SKM-1 treated with dmso at 0.1 percent for 144 hours (cell line): ENCODE data around the gene ASPRV1.

Experiments used
- DNase-seq: peaks from one replicate; lab custom pipeline; 2025; ENCODE audit not compliant: unreplicated experiment; lab: John Stamatoyannopoulos, UW

Gene ASPRV1

DNA sequence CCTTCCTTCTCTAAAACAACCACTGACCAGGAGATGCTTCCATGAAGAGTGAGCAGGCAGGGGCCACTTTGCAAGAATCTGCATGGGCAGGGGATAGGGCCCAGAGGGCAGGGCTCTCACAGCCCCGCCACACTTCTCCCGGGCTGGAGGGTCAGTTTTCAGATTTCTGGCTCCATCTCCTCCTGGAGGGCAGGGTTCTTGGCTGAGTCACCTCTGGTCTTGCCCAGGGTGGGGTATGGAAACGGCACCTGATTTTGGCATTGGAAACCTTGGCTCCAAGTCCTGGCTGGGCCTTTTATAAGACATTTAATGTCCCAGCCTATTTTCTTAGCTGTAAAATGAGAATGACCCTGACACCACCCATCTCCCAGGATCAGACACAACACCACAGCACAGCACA, 27.6 kb upstream of the ASPRV1 start:
- DNase-seq: no peak

DNA sequence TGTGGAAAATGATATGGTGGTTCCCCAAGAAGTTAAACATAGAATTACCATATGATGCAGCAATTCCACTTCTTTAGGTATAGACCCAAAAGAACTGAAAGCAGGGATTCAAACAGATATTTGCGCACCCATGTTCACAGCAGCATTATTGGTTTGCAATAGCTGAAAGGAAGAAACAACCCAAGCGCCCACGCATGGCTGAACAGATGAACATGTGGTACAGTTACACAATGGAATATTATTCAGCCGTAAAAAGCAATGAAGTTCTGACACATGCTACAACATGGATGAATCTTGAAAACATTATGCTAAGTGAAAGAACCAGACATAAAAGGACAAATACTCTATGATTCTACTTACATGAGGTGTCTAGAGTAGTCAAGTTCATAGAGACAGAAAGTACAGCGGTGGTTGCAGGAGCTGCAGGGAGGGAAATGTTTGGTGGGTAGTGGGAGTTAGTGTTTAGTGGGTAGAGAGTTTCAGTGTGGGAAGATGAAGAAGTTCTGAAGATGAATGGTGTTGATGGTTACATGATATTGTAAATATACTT, 26.7 kb upstream of the ASPRV1 start:
- no peak for DNase-seq

DNA sequence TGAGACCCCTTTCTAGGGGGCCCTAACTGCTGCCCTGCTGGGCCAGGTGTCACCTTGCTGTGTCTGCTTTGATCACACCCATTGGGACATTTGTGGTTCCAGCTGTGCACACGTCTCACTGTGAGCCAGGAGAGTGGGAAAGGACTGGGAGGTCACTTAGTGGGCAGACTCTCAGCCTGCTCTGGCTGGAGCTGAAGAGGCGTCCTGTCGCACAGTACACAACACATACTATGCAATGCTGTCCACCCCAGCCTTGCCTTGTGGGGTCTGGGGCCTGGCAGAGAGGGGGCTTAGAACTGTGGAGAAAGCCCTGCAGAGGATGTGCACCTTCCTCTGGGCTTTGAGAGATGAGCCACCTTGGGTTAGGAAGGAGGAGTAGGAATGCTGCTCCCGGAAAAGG, 25.3 kb upstream of the ASPRV1 start:
- no peak for DNase-seq

DNA sequence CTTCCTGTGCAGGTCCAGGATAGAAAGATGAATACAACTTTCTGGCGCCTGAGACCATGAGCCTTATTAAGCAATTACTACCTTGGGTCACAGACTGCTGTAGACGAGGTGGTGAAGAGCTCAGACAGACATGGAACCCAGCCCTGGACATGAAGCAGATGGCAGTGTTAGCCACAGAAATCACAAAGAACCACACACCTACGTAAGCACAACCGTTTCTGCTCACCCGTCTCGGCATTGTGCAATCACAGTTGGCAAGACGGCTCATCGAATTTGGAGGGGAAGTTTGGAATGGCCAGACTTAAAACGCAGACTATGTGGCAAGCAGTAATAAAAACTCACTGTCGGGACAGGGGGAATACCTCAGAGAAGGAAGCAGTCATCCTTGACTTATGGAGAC, 24.3 kb upstream of the ASPRV1 start:
- DNase-seq: peak; percentile 96

DNA sequence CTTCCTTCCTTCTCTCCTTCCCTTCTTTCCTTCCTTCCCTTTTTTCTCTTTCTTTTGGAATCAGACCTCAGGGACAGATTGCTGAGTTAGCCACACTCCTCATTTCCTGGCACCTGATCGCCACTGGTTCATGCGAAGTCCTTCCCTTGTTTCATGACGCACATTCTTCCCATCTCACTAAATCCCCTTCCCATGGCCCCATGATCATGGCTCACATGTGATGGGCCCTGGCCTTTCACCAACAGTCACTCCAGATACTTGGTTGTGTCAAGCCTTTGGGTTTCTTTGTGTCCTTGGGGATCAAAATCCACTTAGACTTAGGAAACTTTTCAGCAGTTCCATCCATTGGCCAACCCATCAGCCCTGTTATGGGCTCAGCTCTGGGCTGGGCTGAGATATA, 23.8 kb upstream of the ASPRV1 start:
- no peak for DNase-seq

DNA sequence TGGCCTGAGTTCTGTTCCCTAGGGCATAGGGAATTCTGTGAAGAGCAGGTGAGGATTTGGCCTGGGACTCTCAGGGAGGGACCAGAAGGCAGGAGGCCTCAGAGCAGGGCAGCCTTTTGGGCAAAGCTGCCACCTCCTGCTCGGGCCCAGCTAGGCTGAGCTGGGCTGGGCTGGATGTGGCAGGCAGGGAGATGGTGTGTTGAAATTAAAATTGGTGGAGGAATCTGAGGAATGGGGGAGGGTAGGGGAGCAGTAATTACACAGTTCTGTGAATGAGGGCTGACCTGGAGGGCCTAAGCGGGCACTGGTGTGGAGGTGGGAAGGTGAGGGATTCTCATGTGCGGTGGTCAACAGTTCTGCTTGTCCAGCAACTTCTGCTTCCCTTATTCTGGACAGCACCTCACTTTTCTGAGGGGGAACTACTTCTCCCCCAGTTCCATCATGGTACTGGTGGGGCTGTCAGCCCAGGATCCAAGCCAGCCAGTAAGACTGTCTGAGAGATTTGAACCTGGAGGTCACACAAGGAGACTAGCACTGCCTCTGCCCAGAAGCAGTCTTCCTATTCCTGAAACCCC, 22.0 kb upstream of the ASPRV1 start:
- no peak for DNase-seq

DNA sequence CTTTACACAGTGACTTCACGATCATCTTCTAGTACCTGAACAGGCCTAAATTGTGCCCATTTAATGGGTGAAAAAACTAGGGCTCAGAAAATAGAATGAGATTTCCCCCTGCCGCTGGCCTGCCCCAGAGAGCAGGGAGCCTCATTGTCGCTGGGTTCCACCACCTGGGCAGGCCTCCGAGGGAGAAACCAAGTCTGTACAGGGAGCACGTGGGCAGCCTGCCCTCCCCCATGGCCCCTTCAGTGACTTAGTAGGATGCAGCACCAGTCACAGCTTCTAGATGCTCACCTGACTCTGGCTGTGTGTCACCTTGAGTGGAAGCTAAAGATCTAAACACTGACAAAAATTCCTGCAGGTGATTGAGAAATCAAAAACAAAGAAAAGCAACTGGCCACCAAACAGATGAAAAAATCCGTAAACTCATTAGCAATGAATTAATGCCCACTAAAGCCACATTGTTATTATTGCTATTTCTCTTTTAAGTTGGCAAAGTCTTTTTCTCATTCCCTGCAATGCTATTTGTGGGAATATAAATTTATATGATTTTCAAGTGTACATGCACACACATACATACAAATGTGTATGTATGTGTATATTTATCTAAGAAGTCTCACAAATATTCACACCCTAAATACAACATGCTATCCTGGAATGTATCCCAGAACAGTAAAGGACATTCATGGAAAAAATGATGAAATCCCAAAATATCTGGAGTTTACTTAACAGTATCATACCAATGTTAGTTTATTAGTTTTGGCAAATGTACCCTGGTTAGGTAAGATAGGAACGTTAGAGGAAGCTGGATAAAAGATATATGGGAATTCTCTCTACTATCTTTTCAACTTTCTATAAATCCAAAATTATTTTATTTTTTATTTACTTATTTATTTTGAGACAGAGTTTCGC, 18.7 kb upstream of the ASPRV1 start:
- DNase-seq: no peak

DNA sequence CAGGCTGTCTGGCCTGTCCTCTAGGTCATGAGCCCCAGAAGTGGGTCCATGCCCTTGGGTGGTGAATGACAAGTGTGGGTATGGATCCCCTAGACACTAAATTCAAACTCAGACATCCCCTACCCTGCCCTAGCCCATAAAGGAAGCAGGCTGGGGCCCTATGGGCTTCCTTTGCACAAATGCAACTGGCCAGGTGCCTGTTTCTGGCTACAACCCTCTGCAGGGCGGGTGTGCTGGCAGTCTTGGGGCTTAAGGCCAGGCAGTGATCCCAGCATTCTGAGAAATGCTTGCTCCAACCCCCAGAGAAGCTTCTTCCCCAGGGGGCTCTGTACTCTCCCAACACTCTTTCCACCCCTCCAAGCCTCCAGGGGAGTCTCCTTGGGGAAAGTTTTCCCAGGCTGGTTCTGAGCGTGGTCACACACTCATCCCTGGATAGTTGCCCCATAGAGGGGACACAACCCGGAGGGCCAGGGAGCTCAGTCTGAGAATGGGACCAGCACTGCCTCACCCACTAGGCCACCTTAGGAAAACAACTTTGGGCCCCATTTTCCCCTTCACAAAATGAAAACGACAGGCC, 16.6 kb upstream of the ASPRV1 start:
- DNase-seq: no peak

DNA sequence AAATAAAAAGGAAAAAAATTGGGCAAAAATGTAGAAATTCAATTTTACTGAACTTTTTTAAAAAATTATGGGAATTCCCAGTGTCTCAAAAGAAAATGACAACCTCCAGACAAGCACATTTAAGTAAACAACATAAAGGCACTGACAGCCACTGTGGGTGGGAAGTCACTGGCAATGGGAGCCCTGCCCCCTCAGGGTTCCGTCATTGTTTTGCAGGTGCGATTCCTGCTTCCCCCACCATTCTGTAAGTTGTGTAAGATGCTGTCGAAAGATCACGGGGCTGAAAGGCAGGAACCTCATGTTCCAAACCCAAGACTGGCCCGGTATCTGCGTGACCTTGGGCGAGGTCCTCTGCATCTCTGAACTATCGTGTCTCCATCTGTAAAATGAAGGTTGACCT, 15.8 kb upstream of the ASPRV1 start:
- DNase-seq: no peak

DNA sequence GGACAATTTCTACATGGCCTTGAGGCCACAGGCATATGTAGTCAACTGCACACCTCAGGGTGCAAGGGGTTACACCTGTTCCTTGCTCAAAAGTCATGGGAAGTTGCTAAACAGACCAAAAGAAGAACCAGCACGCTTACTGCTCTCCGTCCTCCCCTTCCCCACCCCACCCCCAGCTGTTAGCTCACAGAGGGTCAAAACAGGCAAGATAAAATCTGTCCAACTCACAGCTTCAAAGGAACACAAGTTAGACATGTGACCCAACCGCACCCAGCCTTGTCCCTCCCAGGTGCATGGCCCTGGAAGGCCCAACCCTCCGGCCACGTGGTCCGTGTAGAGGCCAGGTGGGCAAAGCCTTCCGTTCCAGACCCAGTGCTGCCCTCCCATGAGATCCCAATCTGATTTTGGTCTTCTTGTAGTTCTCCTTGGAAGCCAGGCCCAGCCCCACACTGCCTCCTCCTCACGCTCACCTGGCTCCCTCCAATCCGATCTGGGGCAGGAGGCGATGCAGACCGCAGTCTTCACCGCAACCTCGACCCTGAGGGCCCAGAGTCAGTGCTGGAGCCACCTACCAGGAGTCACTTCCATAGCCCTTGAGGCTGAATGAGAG, 14.5 kb upstream of the ASPRV1 start:
- peak; percentile 39 for DNase-seq

DNA sequence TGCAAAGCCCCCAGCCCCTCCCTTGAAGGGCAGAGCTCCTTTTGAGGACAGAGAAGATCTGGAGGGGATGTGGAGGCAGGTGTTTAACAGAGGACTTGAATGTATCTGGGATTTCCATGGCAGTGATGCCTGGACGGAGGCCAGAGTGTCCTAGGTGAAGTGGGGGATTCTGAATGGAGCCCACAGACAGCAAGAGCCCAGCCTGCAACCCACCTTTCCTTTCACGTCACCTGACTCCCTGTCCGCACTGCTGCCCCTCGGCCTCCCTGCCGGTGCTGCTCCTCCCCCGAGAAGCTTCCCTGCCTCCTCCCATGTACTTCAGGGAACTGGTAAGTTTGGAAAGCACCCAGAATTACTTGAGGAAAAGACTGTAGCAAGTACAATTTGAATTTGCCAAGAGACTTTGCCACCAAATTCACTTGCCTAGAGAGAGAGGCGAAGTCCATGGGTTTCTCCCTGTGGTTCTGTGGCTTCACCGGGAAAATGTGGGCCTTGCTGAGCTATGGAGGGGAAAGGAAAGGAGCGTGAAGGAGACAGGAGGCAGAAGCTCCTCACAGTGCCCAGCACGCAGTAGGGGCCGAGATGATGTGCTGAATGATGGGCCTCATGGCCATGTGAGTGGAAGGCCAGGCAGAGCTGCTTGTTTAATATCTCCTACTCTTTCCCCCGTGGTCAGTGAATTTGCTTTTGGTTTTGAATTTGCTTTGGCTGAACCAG, 13.9 kb upstream of the ASPRV1 start:
- DNase-seq: no peak

DNA sequence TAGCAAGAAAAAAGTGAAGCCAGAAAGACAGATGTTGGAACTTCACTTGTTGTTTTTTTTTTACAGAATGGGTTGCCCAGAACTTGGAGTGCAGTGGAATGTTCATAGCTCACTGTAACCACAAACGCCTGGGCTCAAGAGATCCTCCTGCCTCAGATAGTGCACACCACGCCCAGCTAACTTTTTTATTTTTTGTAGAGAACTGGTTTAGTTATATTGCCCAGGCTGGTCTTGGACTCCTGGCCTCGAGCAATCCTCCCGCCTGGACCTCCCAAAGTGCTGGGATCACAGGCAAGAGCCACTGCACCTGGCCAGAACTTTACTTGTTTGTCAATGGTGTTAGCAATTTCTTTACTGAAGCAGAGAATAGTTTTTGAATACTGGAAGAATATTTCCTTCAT, 11.9 kb upstream of the ASPRV1 start:
- no peak for DNase-seq

DNA sequence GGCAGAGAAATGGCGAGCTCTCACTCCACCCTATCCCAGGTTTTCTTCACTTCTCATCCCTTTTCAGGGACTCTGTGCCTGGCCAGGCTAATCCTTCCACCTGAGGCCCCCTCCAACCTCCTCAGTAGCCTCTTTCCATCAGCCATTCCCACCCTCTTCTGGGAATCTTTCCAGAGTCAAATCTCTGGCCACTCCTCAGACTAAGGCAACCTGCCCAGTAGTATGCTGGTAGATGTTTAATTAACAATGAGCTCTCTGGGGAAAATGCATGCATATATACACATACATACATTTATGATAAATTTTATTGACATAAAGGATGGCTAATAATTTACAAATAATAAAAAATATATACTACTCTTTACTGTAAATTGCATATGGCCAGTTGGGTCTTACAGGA, 11.4 kb upstream of the ASPRV1 start:
- no peak for DNase-seq

DNA sequence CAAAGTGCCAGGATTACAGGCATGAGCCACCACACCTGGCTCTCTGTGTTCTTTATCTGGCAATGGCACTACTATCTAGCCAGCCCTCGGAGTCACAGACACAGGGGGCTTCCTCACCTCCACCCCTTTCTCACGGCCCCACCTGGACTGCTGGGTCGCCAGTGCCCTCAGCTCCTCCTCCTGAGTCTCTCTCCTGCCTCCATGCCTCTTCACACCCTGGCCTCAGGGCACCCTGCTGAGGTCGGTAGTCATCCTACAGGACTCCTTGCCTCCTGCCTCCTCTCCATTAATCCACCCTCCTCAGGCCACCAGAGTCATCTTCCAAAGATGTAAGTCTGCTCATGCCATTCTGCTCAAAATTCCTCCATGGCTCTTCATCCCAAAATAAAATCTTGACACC, 8.6 kb upstream of the ASPRV1 start:
- DNase-seq: no peak

DNA sequence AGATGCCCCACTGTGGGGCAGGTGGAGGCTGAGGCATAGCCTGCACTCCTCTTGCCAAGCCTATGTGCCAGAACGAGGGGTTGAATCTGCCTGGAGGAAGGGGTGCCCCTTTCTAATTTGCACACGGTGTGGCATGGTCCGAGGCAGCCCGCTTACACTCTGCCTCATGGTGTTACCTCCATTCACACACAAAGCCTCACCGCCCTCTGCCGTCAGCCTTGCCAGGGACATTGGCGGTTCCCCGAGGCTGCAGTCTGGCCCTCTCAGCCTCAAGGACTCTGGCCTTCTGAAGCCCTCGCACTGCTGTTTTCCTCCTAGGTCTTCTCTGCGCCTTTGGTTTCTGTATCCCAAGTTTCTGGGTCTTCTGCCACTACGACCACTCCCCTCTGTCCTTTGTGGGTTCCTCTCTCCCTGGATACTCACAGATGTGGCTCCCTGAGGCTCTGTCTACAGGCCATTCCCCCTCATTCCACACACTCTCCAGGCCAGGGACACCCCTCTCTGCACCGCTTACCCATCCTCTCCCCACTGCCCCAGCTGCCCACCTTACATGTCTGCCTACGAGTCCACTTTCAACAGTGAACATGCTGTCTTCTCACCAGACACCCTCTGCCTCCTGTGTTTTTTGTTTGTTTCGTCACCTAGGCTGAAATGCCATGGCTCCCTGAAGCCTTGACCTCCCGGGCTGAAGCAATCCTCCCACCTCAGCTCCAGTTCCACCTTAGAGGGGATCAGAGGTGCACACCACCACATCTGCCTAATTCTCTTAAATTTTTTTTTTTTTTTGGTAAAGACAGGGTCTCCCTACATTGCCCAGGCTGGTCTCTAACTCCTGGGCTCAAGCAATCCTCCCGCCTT, 7.9 kb upstream of the ASPRV1 start:
- DNase-seq: no peak

DNA sequence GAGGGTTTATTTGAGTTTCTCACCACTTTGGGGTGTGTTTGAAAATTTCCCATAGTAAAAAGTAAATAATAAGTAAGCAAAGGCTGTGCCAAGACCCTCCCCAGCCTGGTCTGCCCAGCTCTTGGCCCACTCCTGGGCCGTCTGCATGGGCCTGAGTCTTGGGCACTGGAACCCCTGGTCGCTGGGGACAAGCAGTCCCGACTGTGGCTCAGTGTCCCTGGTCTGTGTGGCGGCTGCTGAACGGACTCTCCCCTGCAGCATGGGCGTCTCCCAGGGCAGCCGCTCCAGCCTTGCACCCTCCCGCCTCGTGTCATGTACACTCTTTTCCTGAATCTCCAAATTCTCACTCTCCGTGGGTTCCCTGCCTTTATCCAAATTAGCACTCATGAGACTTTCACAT, 7.2 kb upstream of the ASPRV1 start:
- DNase-seq: no peak

DNA sequence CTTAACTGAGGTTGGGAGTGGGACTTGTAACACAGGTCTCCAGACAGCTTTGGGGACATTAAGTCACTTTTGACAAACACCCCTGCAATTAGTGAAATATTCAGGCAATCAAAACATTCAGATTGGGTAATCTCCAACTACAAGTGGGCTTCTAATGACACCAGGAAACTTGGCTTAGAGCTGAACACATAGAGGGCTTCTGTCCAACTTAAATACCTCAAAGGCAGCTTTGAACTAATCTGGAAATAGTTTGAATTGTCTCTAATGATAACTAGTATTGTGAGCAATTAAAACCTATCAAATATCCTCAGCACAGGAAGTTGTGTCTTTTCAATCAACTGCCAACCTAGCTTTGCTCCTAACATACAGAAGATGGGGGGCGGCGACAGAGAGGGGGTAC, 5.1 kb upstream of the ASPRV1 start:
- no peak for DNase-seq

DNA sequence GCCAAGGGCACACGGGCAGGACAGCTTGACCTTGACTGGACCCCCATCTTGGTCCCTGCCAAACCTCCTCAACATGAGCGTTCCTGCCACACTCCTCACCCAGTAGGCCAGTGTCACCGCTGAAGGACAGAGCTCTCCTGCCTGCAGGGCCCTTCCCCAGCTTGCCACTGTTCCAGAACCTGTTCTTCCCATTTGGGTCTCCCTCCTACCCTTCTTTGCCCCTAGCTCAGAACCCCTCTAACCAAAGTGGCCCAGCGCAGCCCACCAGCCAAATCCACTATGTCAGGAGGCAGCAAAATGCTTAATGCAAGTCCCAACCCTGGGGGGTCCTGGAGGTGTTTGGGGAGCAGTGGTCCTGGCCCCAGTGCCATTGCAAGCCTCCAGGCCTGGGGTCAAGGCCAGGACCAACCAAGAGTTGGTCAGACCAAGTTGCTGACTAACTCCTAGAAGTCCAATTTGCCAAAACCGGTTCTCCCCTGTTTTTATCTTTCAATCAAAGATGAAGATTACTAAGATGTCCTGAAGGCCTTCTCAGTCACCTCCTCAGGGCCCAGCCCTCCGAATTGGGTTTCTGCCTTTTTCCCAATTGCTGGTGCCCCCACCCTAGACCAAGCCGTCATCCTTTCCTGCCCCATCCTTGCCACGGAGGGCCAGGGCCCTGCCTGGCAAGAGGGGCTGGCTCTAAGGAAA, 4.5 kb upstream of the ASPRV1 start:
- no peak for DNase-seq

DNA sequence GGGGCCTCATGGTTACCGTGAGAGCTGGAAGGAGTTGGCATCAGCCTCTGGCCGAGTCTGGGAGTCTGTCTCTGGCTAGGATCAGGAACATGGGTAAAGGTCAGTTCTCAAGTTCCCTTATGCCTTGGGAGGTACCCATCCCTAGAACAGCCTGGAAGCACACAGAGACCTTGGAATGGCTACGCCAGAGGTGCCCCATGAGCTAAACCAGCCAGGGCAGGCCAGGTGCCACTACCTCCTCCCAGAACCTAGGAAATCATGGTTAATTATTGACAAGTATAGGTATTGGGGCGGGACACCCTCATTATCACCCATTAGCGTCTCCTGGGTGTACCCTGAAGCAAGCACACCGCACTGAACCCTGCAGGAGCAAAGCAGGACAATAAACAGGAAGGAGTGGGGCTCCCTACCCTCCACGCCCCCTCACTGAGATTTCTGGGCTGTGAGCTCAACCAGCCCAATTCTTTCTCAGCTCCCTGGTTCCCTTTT, 3.0 kb upstream of the ASPRV1 start:
- no peak for DNase-seq
